Measurements from ENCODE around the gene ZFYVE26. TPM values are rescaled to one million over a fixed set of nuclear protein-coding genes. Genes with fewer than 3 reads are reported as not detected.
A peak's percentile ranks its signal among the peaks of the same experiment; 100 is the strongest.

Gene ZFYVE26
- total and polyA plus RNA-seq, 2 donors (not counting 1 experiment from before 2014, with no cell fraction given) = 10.9 to 46.3 TPM

GRCh38 chr14:67705211-67705610 is 111.2 kb downstream of the ZFYVE26 start:
- Mint-ChIP-seq H3K4me1 (peaks cover 4% of the 10 kb centered on the region), H3K4me3 (no peak overlapping the region), H3K27ac (no peak overlapping the region), H3K9me3 (ENCODE audit: insufficient read depth) (peaks cover 7% of the 10 kb centered on the region), H3K27me3 (peaks cover 8% of the 10 kb centered on the region)
- Histone ChIP-seq H3K9me3 (ENCODE audit: control extremely low read depth in 1 of 3, control insufficient read depth in 2 of 3, insufficient read depth in 1 of 3, low read length in 2 of 3) (peaks cover 1 to 13% (median 4%) of the 10 kb centered on the region in 3 donors), H3K27me3 (replicated peaks in 1 of 4; ENCODE audit: control extremely low read depth in 1 of 4, control insufficient read depth in 3 of 4, insufficient read depth in 4 of 4, low read length in 3 of 4) (no peaks in the 10 kb centered on the region), H4K20me1 (ENCODE audit: control insufficient read depth, insufficient read depth, low read length, poor library complexity, severe bottlenecking) (no peaks in the 10 kb centered on the region), H2AFZ (ENCODE audit: insufficient read depth, low read depth, low read length, poor library complexity, severe bottlenecking) (no peak overlapping the region), H3K4me2 (replicated peaks; ENCODE audit: low read depth, low read length, poor library complexity, severe bottlenecking) (no peak overlapping the region), H3K27ac (ENCODE audit: low read length in 2 of 2) (no peak overlapping the region), H3K4me1 (ENCODE audit: control insufficient read depth in 2 of 2, insufficient read depth in 2 of 2, low read length in 2 of 2) (peaks cover 2% of the 10 kb centered on the region in 2 donors), H3K36me3 (replicated peaks in 1 of 2; ENCODE audit: control extremely low read depth in 1 of 2, control insufficient read depth in 1 of 2, extremely low read depth in 1 of 2, insufficient read depth in 2 of 2, low read length in 1 of 2) (no peaks in the 10 kb centered on the region), H3K79me2 (ENCODE audit: control insufficient read depth, insufficient read depth, low read length) (no peaks in the 10 kb centered on the region), H3K4me3 (ENCODE audit: control extremely low read depth in 1 of 5, extremely low read depth in 1 of 5, insufficient read depth in 1 of 5, low read depth in 2 of 5, low read length in 4 of 5) (no peak overlapping the region), H3K9ac (ENCODE audit: low read length) (no peak overlapping the region)
- ChIA-PET POLR2A (no interaction called here), CTCF (interaction anchor here (1.0 to 12.2 kb wide), 27 partner anchors 7 to 1345 kb away, joined by 3 to 392 read pairs (median 6); partner anchors contain the start of genes PIGH and RDH11)
- ATAC-seq (ENCODE audit: low read depth) (no peak), DNase-seq (no peak)
- intact Hi-C loops (cut with micrococcal nuclease) = loop anchor here (2.0 to 10.0 kb wide), 2 partner anchors 38 to 540 kb away; no protein-coding TSS in a partner anchor
- no peak for TF ChIP-seq EZH2 (IDR thresholded peaks at IDR 0.05; ENCODE audit: borderline replicate concordance, insufficient read depth, low read depth, low read length, poor library complexity, severe bottlenecking)
- no CpG with 5 or more reads among the region's 3 CpGs for WGBS (ENCODE audit: insufficient coverage)

GRCh38 chr14:67704484-67705089 is 111.8 kb downstream of the ZFYVE26 start:
- Mint-ChIP-seq H3K9me3 (ENCODE audit: insufficient read depth) (peaks cover 1% of the 10 kb centered on the region), H3K27me3 (peaks cover 8% of the 10 kb centered on the region), H3K4me1 (peaks cover 4% of the 10 kb centered on the region), H3K27ac (no peak overlapping the region), H3K4me3 (no peak overlapping the region)
- H3K4me1 ChIP-seq (ENCODE audit: control insufficient read depth in 2 of 2, insufficient read depth in 2 of 2, low read length in 2 of 2) = peaks cover 2% of the 10 kb centered on the region in 2 donors
- H3K79me2 ChIP-seq (ENCODE audit: control insufficient read depth, insufficient read depth, low read length) = no peaks in the 10 kb centered on the region
- CTCF ChIA-PET = interaction anchor here (0.5 to 12.2 kb wide), 43 partner anchors 8 to 1534 kb away, joined by 3 to 392 read pairs (median 4); partner anchors contain the start of genes ATP6V1D, EIF2S1, PIGH and RDH11
- intact Hi-C loops (cut with micrococcal nuclease) = loop anchor here (1.0 to 10.0 kb wide), 6 partner anchors 9 to 540 kb away; partner anchors contain the start of gene RDH11
- H3K27ac ChIP-seq (ENCODE audit: low read length in 2 of 2) = no peak overlapping the region
- no peaks in the 10 kb centered on the region for H3K27me3 ChIP-seq (replicated peaks in 1 of 4; ENCODE audit: control extremely low read depth in 1 of 4, control insufficient read depth in 3 of 4, insufficient read depth in 4 of 4, low read length in 3 of 4)
- POLR2A ChIA-PET = no interaction called here
- no peak overlapping the region for H3K4me3 ChIP-seq (ENCODE audit: control extremely low read depth in 1 of 5, extremely low read depth in 1 of 5, insufficient read depth in 1 of 5, low read depth in 2 of 5, low read length in 4 of 5)
- H3K36me3 ChIP-seq (replicated peaks in 1 of 2; ENCODE audit: control extremely low read depth in 1 of 2, control insufficient read depth in 1 of 2, extremely low read depth in 1 of 2, insufficient read depth in 2 of 2, low read length in 1 of 2) = no peaks in the 10 kb centered on the region
- TF ChIP-seq, protein P1, sequence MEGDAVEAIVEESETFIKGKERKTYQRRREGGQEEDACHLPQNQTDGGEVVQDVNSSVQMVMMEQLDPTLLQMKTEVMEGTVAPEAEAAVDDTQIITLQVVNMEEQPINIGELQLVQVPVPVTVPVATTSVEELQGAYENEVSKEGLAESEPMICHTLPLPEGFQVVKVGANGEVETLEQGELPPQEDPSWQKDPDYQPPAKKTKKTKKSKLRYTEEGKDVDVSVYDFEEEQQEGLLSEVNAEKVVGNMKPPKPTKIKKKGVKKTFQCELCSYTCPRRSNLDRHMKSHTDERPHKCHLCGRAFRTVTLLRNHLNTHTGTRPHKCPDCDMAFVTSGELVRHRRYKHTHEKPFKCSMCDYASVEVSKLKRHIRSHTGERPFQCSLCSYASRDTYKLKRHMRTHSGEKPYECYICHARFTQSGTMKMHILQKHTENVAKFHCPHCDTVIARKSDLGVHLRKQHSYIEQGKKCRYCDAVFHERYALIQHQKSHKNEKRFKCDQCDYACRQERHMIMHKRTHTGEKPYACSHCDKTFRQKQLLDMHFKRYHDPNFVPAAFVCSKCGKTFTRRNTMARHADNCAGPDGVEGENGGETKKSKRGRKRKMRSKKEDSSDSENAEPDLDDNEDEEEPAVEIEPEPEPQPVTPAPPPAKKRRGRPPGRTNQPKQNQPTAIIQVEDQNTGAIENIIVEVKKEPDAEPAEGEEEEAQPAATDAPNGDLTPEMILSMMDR (IDR thresholded peaks at IDR 0.05) = peak; percentile 72
- TF ChIP-seq EZH2 (IDR thresholded peaks at IDR 0.05; ENCODE audit: borderline replicate concordance, insufficient read depth, low read depth, low read length, poor library complexity, severe bottlenecking) = no peak
- peak; percentile 77 for DNase-seq
- H2AFZ ChIP-seq (ENCODE audit: insufficient read depth, low read depth, low read length, poor library complexity, severe bottlenecking) = peak overlapping the region; percentile 13
- H3K9ac ChIP-seq (ENCODE audit: low read length) = no peak overlapping the region
- no peaks in the 10 kb centered on the region for H4K20me1 ChIP-seq (ENCODE audit: control insufficient read depth, insufficient read depth, low read length, poor library complexity, severe bottlenecking)
- WGBS (ENCODE audit: insufficient coverage) = 0% methylated on average over 2 of the region's 3 CpGs
- peak; percentile 78 for ATAC-seq (ENCODE audit: low read depth)
- H3K4me2 ChIP-seq (replicated peaks; ENCODE audit: low read depth, low read length, poor library complexity, severe bottlenecking) = no peak overlapping the region
- H3K9me3 ChIP-seq (ENCODE audit: control extremely low read depth in 1 of 3, control insufficient read depth in 2 of 3, insufficient read depth in 1 of 3, low read length in 2 of 3) = peaks cover under 1 to 8% (median 4%) of the 10 kb centered on the region in 3 donors

Data from B cell (primary cell).